Activated CD8-positive, alpha-beta T cell treated with anti-CD3 and anti-CD28 coated beads for 36 hours (primary cell): Measurements from ENCODE around the gene MAST4. TPM values are rescaled to one million over a fixed set of nuclear protein-coding genes. Genes with fewer than 3 reads are reported as not detected.

ENCODE experiments used
- ATAC-seq: fragments of 200-7000 bp; cut with Tn5 transposase; one replicate; pipeline ENCODE4 v1.10.0; 2021; ENCODE audit warnings: mild to moderate bottlenecking, moderate library complexity
- CTCF ChIA-PET: fragments of 350-600 bp; sonication (Branson Sonifier 250); formaldehyde crosslinking; loops from one replicate; lab custom pipeline; 2021; ENCODE audit warnings: antibody characterized with exemption; lab: Charles Lee
- POLR2A ChIA-PET: fragments of 350-600 bp; sonication (Branson Sonifier 250); formaldehyde crosslinking; loops from one replicate; lab custom pipeline; 2021; ENCODE audit warnings: antibody characterized with exemption; lab: Charles Lee
- DNase-seq: peaks from one replicate; pipeline ENCODE4 v3.0.0-alpha.2; 2020
- H3K27ac Mint-ChIP-seq: one replicate; pipeline ENCODE4 v1.8.0; 2021; ENCODE audit warnings: mild to moderate bottlenecking, mixed read lengths
- H3K27me3 Mint-ChIP-seq: one replicate; pipeline ENCODE4 v1.8.0; 2021; ENCODE audit warnings: mixed read lengths
- H3K36me3 Mint-ChIP-seq: one replicate; pipeline ENCODE4 v1.8.0; 2021; ENCODE audit warnings: low read depth, mixed read lengths
- H3K4me1 Mint-ChIP-seq: one replicate; pipeline ENCODE4 v1.8.0; 2021; ENCODE audit warnings: low read depth, mixed read lengths
- H3K4me3 Mint-ChIP-seq: one replicate; pipeline ENCODE4 v1.8.0; 2021; ENCODE audit warnings: mild to moderate bottlenecking, moderate library complexity, mixed read lengths
- H3K9me3 Mint-ChIP-seq: one replicate; pipeline ENCODE4 v1.8.0; 2021; ENCODE audit warnings: mixed read lengths
- CTCF ChIP-seq: fragments of 200-600 bp; IDR thresholded peaks from one replicate; pipeline ENCODE4 v1.8.0; 2022; ENCODE audit warnings: antibody characterized with exemption, mild to moderate bottlenecking
- intact Hi-C: fragments of 100-400 bp; cut with micrococcal nuclease; formaldehyde crosslinking; loops from one replicate; pipeline ENCODE4 v1.10.0; 2022
- total RNA-seq, 2 experiments: library from RNA; stranded (reverse); gene quantifications; one replicate each; pipeline ENCODE4 v1.2.3, GENCODE V29; 2021

The MAST4 gene
- total RNA-seq, 2 experiments from 2014 or later, result 7.6 to 10.0 TPM

GRCh38 chr5:67031692-67032091 is 435.5 kb downstream of the MAST4 start:
- Mint-ChIP-seq H3K9me3 (no peaks in the 10 kb centered on the region), H3K27ac (peak overlapping the region; percentile 88), H3K36me3 (peaks cover 4% of the 10 kb centered on the region), H3K27me3 (no peaks in the 10 kb centered on the region), H3K4me1 (peaks cover 76% of the 10 kb centered on the region), H3K4me3 (peak overlapping the region; percentile 42)
- intact Hi-C loops, result loop anchor here (2.0 kb wide), 1 partner anchor 27 kb away; no protein-coding TSS in a partner anchor
- ATAC-seq, result peak; percentile 93
- DNase-seq, result peak; percentile 42
- TF ChIP-seq CTCF, result no peak
- ChIA-PET CTCF (interaction anchor here (0.7 to 0.9 kb wide), 2 partner anchors 23 to 175 kb away, joined by 3 read pairs; no protein-coding TSS in a partner anchor), POLR2A (interaction anchor here (0.8 kb wide), 1 partner anchor 27 kb away, joined by 3 read pairs; no protein-coding TSS in a partner anchor)

GRCh38 chr5:67032921-67033664 is 436.9 kb downstream of the MAST4 start:
- Mint-ChIP-seq H3K4me1 (peaks cover 71% of the 10 kb centered on the region), H3K27me3 (no peaks in the 10 kb centered on the region), H3K9me3 (no peaks in the 10 kb centered on the region), H3K36me3 (peaks cover 2% of the 10 kb centered on the region), H3K4me3 (no peak overlapping the region), H3K27ac (peak overlapping the region; percentile 46)
- intact Hi-C loops, result loop anchor here (2.0 kb wide), 1 partner anchor 28 kb away; no protein-coding TSS in a partner anchor
- ChIA-PET POLR2A (no interaction called here), CTCF (interaction anchor here (1.0 to 1.1 kb wide), 2 partner anchors 11 to 26 kb away, joined by 3 read pairs; no protein-coding TSS in a partner anchor)
- TF ChIP-seq CTCF, result no peak
- no peak for DNase-seq
- ATAC-seq, result no peak

GRCh38 chr5:67033880-67034651 is 437.9 kb downstream of the MAST4 start:
- Mint-ChIP-seq H3K4me3 (no peak overlapping the region), H3K27ac (no peak overlapping the region), H3K9me3 (no peaks in the 10 kb centered on the region), H3K27me3 (no peaks in the 10 kb centered on the region), H3K36me3 (no peaks in the 10 kb centered on the region), H3K4me1 (peaks cover 71% of the 10 kb centered on the region)
- ATAC-seq (no peak), DNase-seq (no peak)
- no peak for TF ChIP-seq CTCF
- CTCF ChIA-PET, result interaction anchor here (1.0 to 1.3 kb wide), 4 partner anchors 11 to 175 kb away, joined by 3 to 4 read pairs (median 3); no protein-coding TSS in a partner anchor
- POLR2A ChIA-PET, result no interaction called here
- intact Hi-C loops, result loop anchor here (2.0 kb wide), 1 partner anchor 29 kb away; no protein-coding TSS in a partner anchor

- peaks cover 69% of the 10 kb centered on the region for H3K4me1 Mint-ChIP-seq
- no peak overlapping the region for H3K27ac Mint-ChIP-seq
- H3K9me3 Mint-ChIP-seq, result no peaks in the 10 kb centered on the region
- ChIA-PET CTCF (interaction anchor here (1.3 kb wide), 1 partner anchor 33 kb away, joined by 3 read pairs; no protein-coding TSS in a partner anchor), POLR2A (no interaction called here)
- H3K4me3 Mint-ChIP-seq, result no peak overlapping the region
- DNase-seq, result no peak
- no peak for ATAC-seq
- no peaks in the 10 kb centered on the region for H3K36me3 Mint-ChIP-seq
- TF ChIP-seq CTCF, result no peak
- intact Hi-C loops, result no loop called here
- no peaks in the 10 kb centered on the region for H3K27me3 Mint-ChIP-seq
Measured at GRCh38 chr5:67035098-67035740, 439.0 kb downstream of the MAST4 start.
